C4-2B (cell line): ENCODE data around the gene IFNA1.

Experiments
- CTCF ChIP-seq: fragments of 450-650 bp; conservative IDR thresholded peaks from 2 replicates; pipeline ENCODE4 v1.5.1; 2017; ENCODE audit warnings: mild to moderate bottlenecking
- ZFX ChIP-seq: fragments of 450-650 bp; IDR thresholded peaks from 2 replicates; pipeline ENCODE4 v1.6.1; 2017

DNA sequence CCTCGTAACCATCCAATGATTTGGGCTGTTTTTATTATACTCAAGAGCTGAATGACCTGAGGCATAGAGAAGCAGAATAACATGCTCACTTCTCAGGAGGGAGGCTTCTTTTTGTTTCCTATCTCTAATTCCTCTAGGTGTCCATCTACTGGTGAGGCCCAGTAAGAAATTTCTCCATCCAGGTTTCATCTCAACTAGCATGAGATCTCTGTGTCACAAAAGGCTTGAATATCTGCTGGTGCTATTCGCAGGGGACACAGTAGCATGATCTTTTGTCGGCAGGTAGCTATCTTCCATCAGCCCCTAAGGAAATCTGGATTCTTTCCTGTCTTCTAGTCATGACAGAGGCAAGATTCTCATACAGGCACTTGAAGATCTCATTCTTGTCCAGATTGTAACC, 33.0 kb downstream of the IFNA1 start:
- TF ChIP-seq CTCF (no peak), ZFX (no peak)
